Hepatocyte (in vitro differentiated cells): Measurements from ENCODE around the gene SLC25A12. TPM values are rescaled to one million over a fixed set of nuclear protein-coding genes. Genes with fewer than 3 reads are reported as not detected.

Source experiments
- DNase-seq: peaks from one replicate; pipeline ENCODE4 v3.0.0-alpha.2; 2016; ENCODE audit warnings: low spot score
- H2AFZ ChIP-seq: fragments of 200-600 bp; sonication (generic); 2 replicates; pipeline ENCODE4 v1.6.0; 2016; ENCODE audit warnings: antibody characterized with exemption, mild to moderate bottlenecking
- H3K27ac ChIP-seq: fragments of 200-600 bp; sonication (generic); 2 replicates; pipeline ENCODE4 v1.5.1; 2016; ENCODE audit warnings: mild to moderate bottlenecking
- H3K27me3 ChIP-seq: fragments of 200-600 bp; sonication (generic); 2 replicates; pipeline ENCODE4 v1.6.1; 2016
- H3K36me3 ChIP-seq: fragments of 200-600 bp; sonication (generic); replicated peaks from 2 replicates; pipeline ENCODE4 v1.5.1; 2016; ENCODE audit warnings: low read depth; ENCODE audit not compliant: insufficient read depth
- H3K4me1 ChIP-seq: fragments of 200-600 bp; sonication (generic); 2 replicates; pipeline ENCODE4 v1.5.1; 2016; ENCODE audit warnings: mild to moderate bottlenecking, moderate library complexity; ENCODE audit not compliant: insufficient read depth
- H3K4me2 ChIP-seq: fragments of 200-600 bp; sonication (generic); 2 replicates; pipeline ENCODE4 v1.6.0; 2016
- H3K4me3 ChIP-seq: fragments of 200-600 bp; sonication (generic); 2 replicates; pipeline ENCODE4 v1.5.1; 2016; ENCODE audit warnings: mild to moderate bottlenecking
- H3K79me2 ChIP-seq: fragments of 200-600 bp; sonication (generic); 2 replicates; pipeline ENCODE4 v1.6.0; 2017; ENCODE audit warnings: mild to moderate bottlenecking
- H3K9me2 ChIP-seq: fragments of 200-600 bp; sonication (generic); replicated peaks from 2 replicates; pipeline ENCODE4 v1.6.0; 2017; ENCODE audit warnings: mild to moderate bottlenecking; ENCODE audit not compliant: insufficient read depth
- H3K9me3 ChIP-seq: fragments of 200-600 bp; sonication (generic); 2 replicates; pipeline ENCODE4 v1.5.1; 2016; ENCODE audit warnings: low read depth, mild to moderate bottlenecking
- H4K20me1 ChIP-seq: fragments of 200-600 bp; sonication (generic); 2 replicates; pipeline ENCODE4 v1.6.0; 2016; ENCODE audit warnings: mild to moderate bottlenecking; ENCODE audit not compliant: insufficient read depth, poor library complexity, severe bottlenecking
- EZH2 ChIP-seq: fragments of 200-600 bp; sonication (generic); IDR thresholded peaks from 2 replicates; pipeline ENCODE4 v1.6.1; 2016; ENCODE audit warnings: antibody characterized with exemption, mild to moderate bottlenecking, borderline replicate concordance
- EZH2phosphoT487 ChIP-seq: fragments of 200-600 bp; sonication (generic); IDR thresholded peaks from one replicate; pipeline ENCODE4 v1.6.1; 2018; ENCODE audit warnings: antibody characterized with exemption, mild to moderate bottlenecking, low read depth, moderate library complexity; ENCODE audit not compliant: unreplicated experiment, severe bottlenecking
- WGBS: methylation state at CpG from one replicate; pipeline ENCODE4 v1.1.6; 2016; ENCODE audit warnings: low lambda C conversion rate; ENCODE audit errors: missing lambda C conversion rate; 5-methylcytosine and 5-hydroxymethylcytosine counted together
- polyA plus RNA-seq: library from polyadenylated mRNA; unstranded; fragments of >200 nt; fragmentation: Nextera tagmentation; extraction: Ambion mirVana; gene quantifications from 2 replicates; pipeline ENCODE4 v1.2.1, GENCODE V29; 2016
- total RNA-seq: library from RNA; depleted of rRNA; stranded (reverse); fragments of >200 nt; gene quantifications from 2 replicates; pipeline ENCODE4 v1.2.3, GENCODE V29; 2014
- TF ChIP-seq, protein P1 (sequence below): fragments of 200-600 bp; sonication (generic); IDR thresholded peaks from 2 replicates; pipeline ENCODE4 v1.5.1; 2016; ENCODE audit warnings: antibody characterized with exemption, mild to moderate bottlenecking; ENCODE audit not compliant: poor library complexity

The SLC25A12 gene
- total and polyA plus RNA-seq, 2 experiments from 2014 or later = 7.1 to 11.1 TPM

DNA sequence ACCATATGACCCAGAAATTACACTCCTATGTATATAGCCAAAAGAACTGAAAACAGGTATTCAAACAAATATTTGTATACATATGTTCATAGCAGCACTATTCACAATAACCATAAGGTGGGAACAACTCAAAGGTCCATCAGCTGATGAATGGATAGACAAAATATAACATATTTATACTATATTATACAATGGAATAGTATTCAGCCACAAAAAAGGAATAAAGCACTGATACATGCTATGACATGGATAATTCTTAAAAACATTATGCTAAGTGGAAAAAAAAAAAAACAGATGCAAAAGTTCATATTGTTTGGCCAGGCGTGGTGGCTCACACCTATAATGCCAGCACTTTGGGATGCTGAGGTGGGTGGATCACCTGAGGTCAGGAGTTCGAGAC lies 52.0 kb downstream of the SLC25A12 start:
- Histone ChIP-seq H3K4me1 (no peaks in the 10 kb centered on the region), H3K36me3 (no peaks in the 10 kb centered on the region), H3K27me3 (no peaks in the 10 kb centered on the region), H4K20me1 (no peaks in the 10 kb centered on the region), H3K27ac (no peak overlapping the region), H3K9me2 (no peaks in the 10 kb centered on the region), H3K9me3 (no peaks in the 10 kb centered on the region), H3K4me3 (no peak overlapping the region), H3K79me2 (no peaks in the 10 kb centered on the region), H2AFZ (no peak overlapping the region), H3K4me2 (no peak overlapping the region)
- TF ChIP-seq EZH2phosphoT487 (no peak), EZH2 (no peak)
- TF ChIP-seq, protein P1, sequence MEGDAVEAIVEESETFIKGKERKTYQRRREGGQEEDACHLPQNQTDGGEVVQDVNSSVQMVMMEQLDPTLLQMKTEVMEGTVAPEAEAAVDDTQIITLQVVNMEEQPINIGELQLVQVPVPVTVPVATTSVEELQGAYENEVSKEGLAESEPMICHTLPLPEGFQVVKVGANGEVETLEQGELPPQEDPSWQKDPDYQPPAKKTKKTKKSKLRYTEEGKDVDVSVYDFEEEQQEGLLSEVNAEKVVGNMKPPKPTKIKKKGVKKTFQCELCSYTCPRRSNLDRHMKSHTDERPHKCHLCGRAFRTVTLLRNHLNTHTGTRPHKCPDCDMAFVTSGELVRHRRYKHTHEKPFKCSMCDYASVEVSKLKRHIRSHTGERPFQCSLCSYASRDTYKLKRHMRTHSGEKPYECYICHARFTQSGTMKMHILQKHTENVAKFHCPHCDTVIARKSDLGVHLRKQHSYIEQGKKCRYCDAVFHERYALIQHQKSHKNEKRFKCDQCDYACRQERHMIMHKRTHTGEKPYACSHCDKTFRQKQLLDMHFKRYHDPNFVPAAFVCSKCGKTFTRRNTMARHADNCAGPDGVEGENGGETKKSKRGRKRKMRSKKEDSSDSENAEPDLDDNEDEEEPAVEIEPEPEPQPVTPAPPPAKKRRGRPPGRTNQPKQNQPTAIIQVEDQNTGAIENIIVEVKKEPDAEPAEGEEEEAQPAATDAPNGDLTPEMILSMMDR = no peak
- DNase-seq = no peak
- 96% methylated on average over 2 of the region's 2 CpGs for WGBS

GRCh38 chr2:171837736-171838135 lies 56.3 kb downstream of the SLC25A12 start:
- no peak for DNase-seq
- Histone ChIP-seq H3K9me3 (no peaks in the 10 kb centered on the region), H3K4me2 (no peak overlapping the region), H3K79me2 (no peaks in the 10 kb centered on the region), H3K27me3 (no peaks in the 10 kb centered on the region), H3K27ac (no peak overlapping the region), H4K20me1 (no peaks in the 10 kb centered on the region), H3K4me3 (no peak overlapping the region), H3K9me2 (no peaks in the 10 kb centered on the region), H3K4me1 (no peaks in the 10 kb centered on the region), H3K36me3 (no peaks in the 10 kb centered on the region), H2AFZ (no peak overlapping the region)
- 77% methylated on average over 2 of the region's 2 CpGs for WGBS
- no peak for TF ChIP-seq EZH2
- TF ChIP-seq, protein P1 = no peak
- TF ChIP-seq EZH2phosphoT487 = no peak

DNA sequence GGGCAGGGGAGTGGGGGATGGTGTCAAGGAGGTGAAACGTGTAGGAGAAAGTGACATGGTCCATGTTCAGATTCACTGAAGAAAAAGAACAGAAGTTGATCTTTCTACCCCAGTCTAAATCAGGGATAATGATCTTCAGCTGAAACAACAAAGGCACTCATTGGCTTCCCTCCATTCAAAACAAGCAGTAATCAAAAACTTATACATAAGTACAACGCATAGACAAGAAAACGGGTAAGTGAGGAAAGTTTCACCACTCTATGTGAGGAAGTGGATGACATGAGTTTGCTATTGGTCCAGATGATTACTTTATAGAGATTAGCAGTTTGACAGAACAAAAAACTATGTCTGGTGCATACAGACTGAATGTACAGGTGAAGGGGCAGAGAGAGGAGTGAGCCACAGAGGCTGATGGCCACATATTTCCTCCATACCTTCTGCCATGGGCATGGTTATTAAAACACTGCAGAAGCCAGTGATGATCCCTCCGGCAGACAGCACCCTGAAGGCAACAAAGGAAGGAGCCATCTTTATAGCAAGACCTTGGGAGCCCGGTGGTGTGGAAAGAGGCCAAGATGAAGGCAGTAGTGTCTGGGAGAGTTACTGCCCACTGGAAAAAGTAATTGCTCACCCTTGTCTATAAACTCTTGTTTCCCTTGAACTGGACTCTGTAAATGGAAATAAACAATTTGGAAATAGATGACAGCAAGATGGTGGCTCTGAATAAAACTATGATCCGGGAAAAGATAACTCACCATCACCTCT lies 57.7 kb downstream of the SLC25A12 start:
- no peak for DNase-seq

More for the DNA sequence above, 57.7 kb downstream of the SLC25A12 start:
- H3K27ac ChIP-seq = no peak overlapping the region
- H3K9me3 ChIP-seq = peaks cover 4% of the 10 kb centered on the region
- 93% methylated on average over 6 of the region's 6 CpGs for WGBS
- H4K20me1 ChIP-seq = no peaks in the 10 kb centered on the region
- no peaks in the 10 kb centered on the region for H3K4me1 ChIP-seq
- H3K4me3 ChIP-seq = no peak overlapping the region
- H2AFZ ChIP-seq = no peak overlapping the region
- H3K4me2 ChIP-seq = no peak overlapping the region
- H3K79me2 ChIP-seq = no peaks in the 10 kb centered on the region
- H3K36me3 ChIP-seq = no peaks in the 10 kb centered on the region
- no peaks in the 10 kb centered on the region for H3K27me3 ChIP-seq
- H3K9me2 ChIP-seq = no peaks in the 10 kb centered on the region
- TF ChIP-seq EZH2phosphoT487 = no peak
- TF ChIP-seq EZH2 = no peak
- TF ChIP-seq, protein P1 = no peak
